Panc1 (cell line): ENCODE data around the gene STX18.

Source experiments
- POLR2AphosphoS5 ChIP-seq: IDR thresholded peaks from 2 replicates; pipeline ENCODE4 v1.6.1; 2012; ENCODE audit warnings: mild to moderate bottlenecking, low read depth, low read length, moderate library complexity
- REST ChIP-seq, 2 experiments: IDR thresholded peaks; 2 replicates each; pipeline ENCODE4 v1.6.1; 2011 to 2012; ENCODE audit warnings: low read depth in 2 of 2, control low read depth in 1 of 2, low read length in 1 of 2, mild to moderate bottlenecking in 1 of 2, moderate library complexity in 1 of 2; ENCODE audit not compliant: insufficient read depth in 1 of 2
- SIN3A ChIP-seq: IDR thresholded peaks from 2 replicates; pipeline ENCODE4 v1.6.1; 2012; ENCODE audit warnings: low read depth, mild to moderate bottlenecking, low read length, moderate library complexity, borderline replicate concordance; ENCODE audit not compliant: insufficient read depth
- TCF7L2 ChIP-seq: IDR thresholded peaks from 2 replicates; pipeline ENCODE4 v1.6.1; 2011; ENCODE audit warnings: mild to moderate bottlenecking, low read depth, low read length, inconsistent platforms
- TF ChIP-seq, protein P1 (sequence below): fragments of 450-650 bp; IDR thresholded peaks from 2 replicates; pipeline ENCODE4 v1.5.1; 2017; ENCODE audit warnings: mild to moderate bottlenecking

DNA sequence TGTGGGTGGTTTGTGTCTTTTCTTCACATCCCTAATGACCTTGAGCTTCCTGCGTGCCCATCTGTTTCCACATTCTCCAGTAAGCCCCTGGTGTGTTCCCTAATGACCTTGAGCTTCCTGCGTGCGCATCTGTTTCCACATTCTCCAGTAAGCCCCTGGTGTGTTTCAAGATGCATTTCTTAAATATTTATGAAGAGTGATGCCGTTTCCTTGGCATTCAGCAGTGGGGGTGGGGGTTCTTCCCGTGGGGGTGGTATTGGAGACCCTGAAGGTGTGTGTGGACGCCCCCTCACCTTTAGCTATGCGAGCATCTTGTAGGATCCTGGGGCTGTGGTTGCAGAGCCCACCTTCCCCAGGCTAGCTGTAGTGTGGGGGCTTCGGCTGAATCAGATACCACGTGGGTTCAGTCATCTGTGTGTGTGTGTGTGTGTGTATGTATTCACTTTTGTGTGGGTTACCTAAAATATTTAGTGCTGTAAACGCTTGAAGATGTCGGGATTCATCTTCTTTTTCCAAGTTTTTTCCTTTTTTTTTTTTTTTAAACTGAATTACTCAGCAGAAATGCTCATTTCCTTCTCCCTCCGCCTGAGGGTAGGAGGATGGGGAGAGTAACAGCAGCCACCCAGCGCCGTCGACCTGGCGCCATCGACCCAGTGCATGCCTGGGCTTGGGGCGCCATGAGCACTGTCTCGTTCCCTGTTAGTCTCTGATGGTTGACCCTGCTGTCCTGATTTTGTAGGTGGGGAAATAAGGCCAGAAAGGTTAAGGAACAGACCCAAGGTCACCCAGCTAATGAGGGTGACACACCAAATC lies 145.0 kb downstream of the STX18 start:
- TF ChIP-seq, protein P1, sequence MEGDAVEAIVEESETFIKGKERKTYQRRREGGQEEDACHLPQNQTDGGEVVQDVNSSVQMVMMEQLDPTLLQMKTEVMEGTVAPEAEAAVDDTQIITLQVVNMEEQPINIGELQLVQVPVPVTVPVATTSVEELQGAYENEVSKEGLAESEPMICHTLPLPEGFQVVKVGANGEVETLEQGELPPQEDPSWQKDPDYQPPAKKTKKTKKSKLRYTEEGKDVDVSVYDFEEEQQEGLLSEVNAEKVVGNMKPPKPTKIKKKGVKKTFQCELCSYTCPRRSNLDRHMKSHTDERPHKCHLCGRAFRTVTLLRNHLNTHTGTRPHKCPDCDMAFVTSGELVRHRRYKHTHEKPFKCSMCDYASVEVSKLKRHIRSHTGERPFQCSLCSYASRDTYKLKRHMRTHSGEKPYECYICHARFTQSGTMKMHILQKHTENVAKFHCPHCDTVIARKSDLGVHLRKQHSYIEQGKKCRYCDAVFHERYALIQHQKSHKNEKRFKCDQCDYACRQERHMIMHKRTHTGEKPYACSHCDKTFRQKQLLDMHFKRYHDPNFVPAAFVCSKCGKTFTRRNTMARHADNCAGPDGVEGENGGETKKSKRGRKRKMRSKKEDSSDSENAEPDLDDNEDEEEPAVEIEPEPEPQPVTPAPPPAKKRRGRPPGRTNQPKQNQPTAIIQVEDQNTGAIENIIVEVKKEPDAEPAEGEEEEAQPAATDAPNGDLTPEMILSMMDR: no peak
- TF ChIP-seq REST (IDR thresholded peaks at IDR 0.05; ENCODE audit: insufficient read depth in 1 of 2, low read depth in 2 of 2, low read length in 1 of 2) (no peak), POLR2AphosphoS5 (no peak), SIN3A (no peak), TCF7L2 (no peak)
